IMR-90 (cell line): Measurements from ENCODE around the gene ALDH5A1.

Experiments
- BHLHE40 ChIP-seq: fragments of 150-350 bp; IDR thresholded peaks from 2 replicates; pipeline ENCODE4 v1.6.1; 2016; ENCODE audit warnings: mild to moderate bottlenecking, low read depth, low read length
- CHD1 ChIP-seq: IDR thresholded peaks from 2 replicates; pipeline ENCODE4 v1.6.1; 2012; ENCODE audit warnings: low read depth, low read length, improper control_type of control experiment
- MAFK ChIP-seq: IDR thresholded peaks from 2 replicates; pipeline ENCODE4 v1.6.1; 2012; ENCODE audit warnings: low read depth, low read length, improper control_type of control experiment
- MAZ ChIP-seq: IDR thresholded peaks from 2 replicates; pipeline ENCODE4 v1.6.1; 2012; ENCODE audit warnings: low read depth, mild to moderate bottlenecking, low read length, improper control_type of control experiment, moderate library complexity, borderline replicate concordance
- MXI1 ChIP-seq: IDR thresholded peaks from 2 replicates; pipeline ENCODE4 v1.6.1; 2012; ENCODE audit warnings: low read depth, mild to moderate bottlenecking, low read length, moderate library complexity, borderline replicate concordance
- NFE2L2 ChIP-seq: fragments of 150-350 bp; IDR thresholded peaks from 2 replicates; pipeline ENCODE4 v1.6.1; 2016; ENCODE audit warnings: low read depth, mild to moderate bottlenecking, low read length
- POLR2A ChIP-seq: IDR thresholded peaks from 2 replicates; pipeline ENCODE4 v1.6.1; 2012; ENCODE audit warnings: mild to moderate bottlenecking, low read depth, low read length
- RAD21 ChIP-seq: IDR thresholded peaks from 2 replicates; pipeline ENCODE4 v1.6.1; 2012; ENCODE audit warnings: low read length, improper control_type of control experiment
- RCOR1 ChIP-seq: IDR thresholded peaks from 2 replicates; pipeline ENCODE4 v1.6.1; 2012; ENCODE audit warnings: mild to moderate bottlenecking, low read length, improper control_type of control experiment; ENCODE audit not compliant: insufficient replicate concordance
- RFX5 ChIP-seq: IDR thresholded peaks from 2 replicates; pipeline ENCODE4 v1.8.0; 2012; ENCODE audit warnings: low read depth, mild to moderate bottlenecking, low read length, moderate library complexity
- SMC3 ChIP-seq: fragments of 150-350 bp; IDR thresholded peaks from 2 replicates; pipeline ENCODE4 v1.6.1; 2016; ENCODE audit warnings: low read depth, mild to moderate bottlenecking, antibody characterized with exemption, low read length, moderate library complexity
- TF ChIP-seq, protein P1 (sequence below): conservative IDR thresholded peaks from 2 replicates; pipeline ENCODE4 v1.5.1; 2012; ENCODE audit warnings: mild to moderate bottlenecking, low read depth, low read length, improper control_type of control experiment
- TF ChIP-seq, protein P2 (sequence below): fragments of 150-350 bp; IDR thresholded peaks from 2 replicates; pipeline ENCODE4 v1.6.1; 2017; ENCODE audit warnings: mild to moderate bottlenecking, antibody characterized with exemption, low read length, low read depth

DNA sequence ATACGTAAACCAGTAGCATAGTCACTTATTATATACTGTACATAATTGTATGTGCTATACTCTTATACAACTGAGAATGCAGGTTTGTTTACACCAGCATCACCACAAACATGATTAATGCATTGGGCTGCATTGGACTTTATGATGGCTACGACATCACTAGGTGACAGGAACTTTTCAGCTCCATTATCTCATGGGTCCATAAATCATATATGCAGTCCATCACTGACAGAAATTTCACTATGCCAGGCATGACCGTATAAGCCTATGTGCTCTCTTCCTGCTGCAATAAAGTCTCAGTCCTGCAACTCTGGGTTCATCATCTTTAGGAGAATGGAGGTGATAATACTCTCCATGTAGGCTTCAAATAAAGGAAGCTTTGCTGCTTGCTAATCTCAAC lies 45.4 kb downstream of the ALDH5A1 start:
- TF ChIP-seq, protein P1, sequence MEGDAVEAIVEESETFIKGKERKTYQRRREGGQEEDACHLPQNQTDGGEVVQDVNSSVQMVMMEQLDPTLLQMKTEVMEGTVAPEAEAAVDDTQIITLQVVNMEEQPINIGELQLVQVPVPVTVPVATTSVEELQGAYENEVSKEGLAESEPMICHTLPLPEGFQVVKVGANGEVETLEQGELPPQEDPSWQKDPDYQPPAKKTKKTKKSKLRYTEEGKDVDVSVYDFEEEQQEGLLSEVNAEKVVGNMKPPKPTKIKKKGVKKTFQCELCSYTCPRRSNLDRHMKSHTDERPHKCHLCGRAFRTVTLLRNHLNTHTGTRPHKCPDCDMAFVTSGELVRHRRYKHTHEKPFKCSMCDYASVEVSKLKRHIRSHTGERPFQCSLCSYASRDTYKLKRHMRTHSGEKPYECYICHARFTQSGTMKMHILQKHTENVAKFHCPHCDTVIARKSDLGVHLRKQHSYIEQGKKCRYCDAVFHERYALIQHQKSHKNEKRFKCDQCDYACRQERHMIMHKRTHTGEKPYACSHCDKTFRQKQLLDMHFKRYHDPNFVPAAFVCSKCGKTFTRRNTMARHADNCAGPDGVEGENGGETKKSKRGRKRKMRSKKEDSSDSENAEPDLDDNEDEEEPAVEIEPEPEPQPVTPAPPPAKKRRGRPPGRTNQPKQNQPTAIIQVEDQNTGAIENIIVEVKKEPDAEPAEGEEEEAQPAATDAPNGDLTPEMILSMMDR, result no peak
- TF ChIP-seq MXI1 (no peak), CHD1 (no peak), SMC3 (no peak), POLR2A (no peak), BHLHE40 (no peak), MAFK (no peak), NFE2L2 (no peak), MAZ (no peak), RFX5 (no peak), RAD21 (no peak), RCOR1 (no peak)
- TF ChIP-seq, protein P2, sequence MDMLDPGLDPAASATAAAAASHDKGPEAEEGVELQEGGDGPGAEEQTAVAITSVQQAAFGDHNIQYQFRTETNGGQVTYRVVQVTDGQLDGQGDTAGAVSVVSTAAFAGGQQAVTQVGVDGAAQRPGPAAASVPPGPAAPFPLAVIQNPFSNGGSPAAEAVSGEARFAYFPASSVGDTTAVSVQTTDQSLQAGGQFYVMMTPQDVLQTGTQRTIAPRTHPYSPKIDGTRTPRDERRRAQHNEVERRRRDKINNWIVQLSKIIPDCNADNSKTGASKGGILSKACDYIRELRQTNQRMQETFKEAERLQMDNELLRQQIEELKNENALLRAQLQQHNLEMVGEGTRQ, result no peak
